A549 treated with AZD2906 at 1 μM for 4 hours (cell line): ENCODE results near the gene HBQ1. TPM values are rescaled to one million over a fixed set of nuclear protein-coding genes. Genes with fewer than 3 reads are reported as not detected.

Experiments
- total RNA-seq: library from RNA; stranded (reverse); fragments of 200-300 nt; extraction: Qiagen RNA extraction; gene quantifications from 5 replicates; pipeline ENCODE4 v1.2.3, GENCODE V29; 2022

HBQ1 gene
- 4.5 to 8.0 TPM (median 7.3 TPM) in 5 replicates for total RNA-seq

DNA sequence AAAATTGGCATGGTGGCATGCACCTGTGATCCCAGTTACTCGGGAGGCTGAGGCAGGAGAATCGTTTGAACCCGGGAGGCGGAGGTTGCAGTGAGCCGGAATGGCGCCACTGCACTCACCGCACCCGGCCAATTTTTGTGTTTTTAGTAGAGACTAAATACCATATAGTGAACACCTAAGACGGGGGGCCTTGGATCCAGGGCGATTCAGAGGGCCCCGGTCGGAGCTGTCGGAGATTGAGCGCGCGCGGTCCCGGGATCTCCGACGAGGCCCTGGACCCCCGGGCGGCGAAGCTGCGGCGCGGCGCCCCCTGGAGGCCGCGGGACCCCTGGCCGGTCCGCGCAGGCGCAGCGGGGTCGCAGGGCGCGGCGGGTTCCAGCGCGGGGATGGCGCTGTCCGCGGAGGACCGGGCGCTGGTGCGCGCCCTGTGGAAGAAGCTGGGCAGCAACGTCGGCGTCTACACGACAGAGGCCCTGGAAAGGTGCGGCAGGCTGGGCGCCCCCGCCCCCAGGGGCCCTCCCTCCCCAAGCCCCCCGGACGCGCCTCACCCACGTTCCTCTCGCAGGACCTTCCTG is at the start of gene HBQ1:
TSS of gene HBQ1 (plus strand) at position 359 of the 575 bp plus-strand sequence. CDS start at position 387, 28 bp downstream.

DNA sequence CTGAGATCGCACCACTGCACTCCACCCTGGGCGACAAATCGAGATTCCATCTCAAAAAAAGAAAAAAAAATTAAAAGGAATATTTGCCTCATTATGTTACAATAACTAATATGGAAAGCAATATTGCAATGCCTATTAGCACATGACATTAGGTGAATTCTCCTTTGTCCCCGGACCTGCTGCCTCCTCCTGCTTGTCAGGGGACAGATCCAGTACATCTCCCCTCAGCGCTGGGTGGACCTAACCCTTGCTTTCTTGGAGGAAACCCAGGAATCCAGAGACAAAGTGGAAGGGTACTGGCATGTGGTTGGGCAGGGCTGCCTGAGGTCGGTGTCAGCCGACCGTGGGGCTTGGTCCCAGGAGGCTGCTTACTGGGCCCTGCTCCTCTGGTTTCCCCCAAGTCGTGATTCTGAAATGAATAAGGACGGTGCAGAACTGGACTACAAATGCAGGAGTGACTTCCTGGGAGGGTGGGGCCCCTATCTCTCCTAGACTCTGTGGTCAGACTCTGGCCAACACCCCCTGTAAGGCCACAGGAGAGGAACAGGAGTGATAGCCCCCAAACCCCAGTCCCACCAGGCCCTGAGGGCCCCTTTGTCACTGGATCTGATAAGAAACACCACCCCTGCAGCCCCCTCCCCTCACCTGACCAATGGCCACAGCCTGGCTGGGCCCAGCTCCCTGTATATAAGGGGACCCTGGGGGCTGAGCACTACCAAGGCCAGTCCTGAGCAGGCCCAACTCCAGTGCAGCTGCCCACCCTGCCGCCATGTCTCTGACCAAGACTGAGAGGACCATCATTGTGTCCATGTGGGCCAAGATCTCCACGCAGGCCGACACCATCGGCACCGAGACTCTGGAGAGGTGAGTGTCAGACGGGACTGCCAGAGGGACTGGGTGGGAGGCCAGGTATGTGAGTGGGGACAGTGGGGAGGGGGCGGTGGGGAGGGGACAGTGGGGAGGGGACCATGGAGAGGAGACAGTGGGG is 27.8 kb upstream of the HBQ1 start, which contains the start of gene HBZ:
TSS of gene HBZ (plus strand) at position 504 of the 988 bp plus-strand sequence. CDS start at position 770, 266 bp downstream.

DNA sequence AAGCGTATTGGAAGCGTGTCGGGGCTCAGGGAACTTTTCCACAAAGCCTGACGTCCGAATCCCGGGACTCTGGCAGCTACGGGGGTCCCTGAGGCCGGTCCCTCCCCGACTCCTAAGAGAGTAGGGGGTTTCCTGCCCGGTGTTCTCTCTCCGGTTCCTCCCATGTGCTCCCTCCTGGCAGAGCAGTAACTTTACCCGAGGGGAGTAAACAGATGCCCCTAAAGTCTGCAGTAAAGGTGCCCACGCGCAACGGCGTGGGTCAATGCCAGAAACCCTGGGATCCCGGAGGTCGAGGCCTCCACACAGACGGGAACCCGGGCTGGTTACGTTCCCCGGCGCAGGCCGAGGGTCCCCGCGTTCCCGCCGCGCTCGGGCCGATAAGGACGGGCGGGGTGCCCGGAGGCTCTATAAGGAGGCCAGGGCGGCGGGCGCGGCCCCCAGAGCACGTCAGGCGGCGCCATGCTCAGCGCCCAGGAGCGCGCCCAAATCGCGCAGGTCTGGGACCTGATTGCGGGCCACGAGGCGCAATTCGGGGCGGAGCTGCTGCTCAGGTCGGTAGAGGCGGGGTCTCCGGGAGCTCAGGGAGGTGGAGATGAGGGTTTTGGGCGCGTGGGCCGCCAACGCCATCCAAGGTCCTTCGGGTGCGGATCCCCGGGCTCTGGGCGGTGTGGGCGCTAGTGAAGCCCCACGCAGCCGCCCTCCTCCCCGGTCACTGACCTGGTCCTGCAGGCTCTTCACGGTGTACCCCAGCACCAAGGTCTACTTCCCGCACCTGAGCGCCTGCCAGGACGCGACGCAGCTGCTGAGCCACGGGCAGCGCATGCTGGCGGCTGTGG is 14.5 kb upstream of the HBQ1 start, which contains the start of gene HBM:
TSS of gene HBM (plus strand) at position 440 of the 836 bp plus-strand sequence. CDS start at position 460, 20 bp downstream.

DNA sequence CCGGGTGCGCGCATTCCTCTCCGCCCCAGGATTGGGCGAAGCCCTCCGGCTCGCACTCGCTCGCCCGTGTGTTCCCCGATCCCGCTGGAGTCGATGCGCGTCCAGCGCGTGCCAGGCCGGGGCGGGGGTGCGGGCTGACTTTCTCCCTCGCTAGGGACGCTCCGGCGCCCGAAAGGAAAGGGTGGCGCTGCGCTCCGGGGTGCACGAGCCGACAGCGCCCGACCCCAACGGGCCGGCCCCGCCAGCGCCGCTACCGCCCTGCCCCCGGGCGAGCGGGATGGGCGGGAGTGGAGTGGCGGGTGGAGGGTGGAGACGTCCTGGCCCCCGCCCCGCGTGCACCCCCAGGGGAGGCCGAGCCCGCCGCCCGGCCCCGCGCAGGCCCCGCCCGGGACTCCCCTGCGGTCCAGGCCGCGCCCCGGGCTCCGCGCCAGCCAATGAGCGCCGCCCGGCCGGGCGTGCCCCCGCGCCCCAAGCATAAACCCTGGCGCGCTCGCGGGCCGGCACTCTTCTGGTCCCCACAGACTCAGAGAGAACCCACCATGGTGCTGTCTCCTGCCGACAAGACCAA is 7.8 kb upstream of the HBQ1 start, which contains the start of gene HBA2:
TSS of gene HBA2 (plus strand) at position 503 of the 568 bp plus-strand sequence. CDS start at position 540, 37 bp downstream.

DNA sequence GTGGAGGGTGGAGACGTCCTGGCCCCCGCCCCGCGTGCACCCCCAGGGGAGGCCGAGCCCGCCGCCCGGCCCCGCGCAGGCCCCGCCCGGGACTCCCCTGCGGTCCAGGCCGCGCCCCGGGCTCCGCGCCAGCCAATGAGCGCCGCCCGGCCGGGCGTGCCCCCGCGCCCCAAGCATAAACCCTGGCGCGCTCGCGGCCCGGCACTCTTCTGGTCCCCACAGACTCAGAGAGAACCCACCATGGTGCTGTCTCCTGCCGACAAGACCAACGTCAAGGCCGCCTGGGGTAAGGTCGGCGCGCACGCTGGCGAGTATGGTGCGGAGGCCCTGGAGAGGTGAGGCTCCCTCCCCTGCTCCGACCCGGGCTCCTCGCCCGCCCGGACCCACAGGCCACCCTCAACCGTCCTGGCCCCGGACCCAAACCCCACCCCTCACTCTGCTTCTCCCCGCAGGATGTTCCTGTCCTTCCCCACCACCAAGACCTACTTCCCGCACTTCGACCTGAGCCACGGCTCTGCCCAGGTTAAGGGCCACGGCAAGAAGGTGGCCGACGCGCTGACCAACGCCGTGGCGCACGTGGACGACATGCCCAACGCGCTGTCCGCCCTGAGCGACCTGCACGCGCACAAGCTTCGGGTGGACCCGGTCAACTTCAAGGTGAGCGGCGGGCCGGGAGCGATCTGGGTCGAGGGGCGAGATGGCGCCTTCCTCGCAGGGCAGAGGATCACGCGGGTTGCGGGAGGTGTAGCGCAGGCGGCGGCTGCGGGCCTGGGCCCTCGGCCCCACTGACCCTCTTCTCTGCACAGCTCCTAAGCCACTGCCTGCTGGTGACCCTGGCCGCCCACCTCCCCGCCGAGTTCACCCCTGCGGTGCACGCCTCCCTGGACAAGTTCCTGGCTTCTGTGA is 3.5 kb upstream of the HBQ1 start, which contains the start of gene HBA1:
TSS of gene HBA1 (plus strand) at position 204 of the 906 bp plus-strand sequence. CDS start at position 241, 37 bp downstream.

DNA sequence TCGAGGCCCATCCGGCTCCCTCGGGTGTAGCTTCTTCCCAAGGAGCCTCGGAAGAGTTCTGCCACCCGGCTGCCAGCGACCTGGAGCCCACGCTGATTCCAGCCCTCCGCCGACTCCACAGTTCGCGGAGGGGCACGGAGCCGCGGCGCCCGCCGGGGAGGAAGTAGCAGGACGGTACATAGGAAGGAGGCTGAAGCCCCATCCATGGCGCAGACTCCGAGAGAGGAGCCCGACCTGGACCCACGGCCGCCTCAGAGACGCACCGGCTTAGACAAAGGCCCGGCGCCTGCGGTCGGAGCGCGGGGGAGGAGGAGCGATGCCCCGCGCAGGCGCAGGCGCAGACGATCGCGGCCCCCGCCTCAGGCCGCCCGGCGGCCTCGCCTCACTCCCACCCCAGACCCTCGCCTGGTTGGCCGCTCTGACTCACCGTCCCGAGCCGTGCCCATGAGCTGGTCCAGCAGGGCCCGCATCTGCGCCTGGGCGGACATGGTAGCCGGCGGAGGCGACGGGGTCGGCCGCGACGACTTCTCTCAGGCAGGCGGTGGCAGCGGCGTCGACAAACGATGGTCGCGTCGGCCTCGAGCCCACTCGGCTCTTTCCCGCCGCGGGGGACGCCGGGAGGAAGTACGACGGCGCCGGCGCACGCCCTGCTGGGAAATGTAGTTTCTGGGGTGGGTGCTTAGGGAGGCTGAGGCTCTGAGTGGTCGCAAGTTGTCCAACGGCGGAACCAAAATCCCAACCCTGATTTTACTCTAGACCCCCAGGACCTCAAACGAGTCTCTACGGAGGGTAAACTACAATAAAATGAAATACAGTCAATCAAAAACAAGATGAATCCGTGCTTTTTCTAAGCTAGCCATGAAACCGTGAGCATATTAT is 48.8 kb downstream of the HBQ1 start, which contains the start of gene LUC7L:
TSS of gene LUC7L (minus strand) at position 598 of the 879 bp plus-strand sequence. CDS start at position 488, 110 bp downstream.

Other genes with a start within 250 kb of the HBQ1 start
- 31.2 to 36.0 TPM (median 35.2 TPM) in 5 replicates for gene POLR3K, start 126.9 kb upstream of the HBQ1 start, total RNA-seq
- 58.6 to 78.9 TPM (median 71.2 TPM) in 5 replicates for gene SNRNP25, start 126.6 kb upstream of the HBQ1 start, total RNA-seq
- gene RHBDF1, start 107.8 kb upstream of the HBQ1 start, total RNA-seq: 18.9 to 30.3 TPM (median 28.2 TPM) in 5 replicates
- gene MPG, start 102.2 kb upstream of the HBQ1 start, total RNA-seq: 61.1 to 77.6 TPM (median 76.5 TPM) in 5 replicates
- 20.2 to 30.1 TPM (median 27.5 TPM) in 5 replicates for gene NPRL3, start 41.8 kb upstream of the HBQ1 start, total RNA-seq
- gene HBZ, start 27.8 kb upstream of the HBQ1 start, total RNA-seq: 0.10 TPM in 1 of 5 replicates, not detected in the others
- gene HBM, start 14.5 kb upstream of the HBQ1 start, total RNA-seq: not detected in 5 replicates
- gene HBA2, start 7.6 kb upstream of the HBQ1 start, total RNA-seq: 0.45 to 0.62 TPM in 2 of 5 replicates, not detected in the others
- gene HBA1, start 3.8 kb upstream of the HBQ1 start, total RNA-seq: 1.1 to 2.4 TPM (median 1.8 TPM) in 5 replicates
- 40.3 to 50.6 TPM (median 43.6 TPM) in 5 replicates for gene LUC7L, start 49.0 kb downstream of the HBQ1 start, total RNA-seq
- 43.7 to 49.1 TPM (median 49.0 TPM) in 5 replicates for gene FAM234A, start 54.4 kb downstream of the HBQ1 start, total RNA-seq
- gene RGS11, start 95.5 kb downstream of the HBQ1 start, total RNA-seq: 2.9 to 4.9 TPM (median 4.4 TPM) in 5 replicates
- 2.0 to 3.1 TPM (median 2.7 TPM) in 5 replicates for gene ARHGDIG, start 100.1 kb downstream of the HBQ1 start, total RNA-seq
- gene PDIA2, start 102.7 kb downstream of the HBQ1 start, total RNA-seq: 0.15 to 0.50 TPM (median 0.31 TPM) in 5 replicates
- 28.7 to 33.3 TPM (median 32.1 TPM) in 5 replicates for gene AXIN1, start 172.3 kb downstream of the HBQ1 start, total RNA-seq
- 120 to 138 TPM (median 130 TPM) in 5 replicates for gene MRPL28, start 190.1 kb downstream of the HBQ1 start, total RNA-seq
- gene PGAP6, start 201.5 kb downstream of the HBQ1 start, total RNA-seq: 27.1 to 40.0 TPM (median 35.2 TPM) in 5 replicates
- gene NME4, start 216.7 kb downstream of the HBQ1 start, total RNA-seq: 264 to 457 TPM (median 451 TPM) in 5 replicates
- 21.4 to 30.7 TPM (median 29.9 TPM) in 5 replicates for gene DECR2, start 221.4 kb downstream of the HBQ1 start, total RNA-seq
- gene RAB11FIP3, start 245.2 kb downstream of the HBQ1 start, total RNA-seq: 26.2 to 32.4 TPM (median 28.4 TPM) in 5 replicates